SK-N-SH treated with all-trans-retinoic acid at 6 μM for 48 hours (cell line): Measurements from ENCODE around the gene LY6G5C.

Experiments
- BACH2 ChIP-seq: fragments of 250-450 bp; sonication (Bioruptor Pico); IDR thresholded peaks from 2 replicates; pipeline ENCODE4 v1.9.0; 2021; ENCODE audit warnings: mild to moderate bottlenecking, borderline replicate concordance
- CREB5 ChIP-seq: fragments of 250-450 bp; sonication (Bioruptor Pico); IDR thresholded peaks from 2 replicates; pipeline ENCODE4 v1.5.1; 2020; ENCODE audit warnings: low read depth, mild to moderate bottlenecking, moderate library complexity
- CSRNP3 ChIP-seq: fragments of 250-450 bp; sonication (Bioruptor Pico); IDR thresholded peaks from 2 replicates; pipeline ENCODE4 v1.5.1; 2021; ENCODE audit warnings: mild to moderate bottlenecking, moderate library complexity
- ESRRG ChIP-seq: fragments of 250-450 bp; sonication (Bioruptor Pico); IDR thresholded peaks from 2 replicates; pipeline ENCODE4 v1.6.1; 2021; ENCODE audit warnings: mild to moderate bottlenecking
- ISL1 ChIP-seq: fragments of 250-450 bp; sonication (Bioruptor Pico); IDR thresholded peaks from 2 replicates; pipeline ENCODE4 v2.1.2; 2022; ENCODE audit warnings: mild to moderate bottlenecking, moderate library complexity
- PATZ1 ChIP-seq: fragments of 250-450 bp; sonication (Bioruptor Pico); IDR thresholded peaks from 2 replicates; pipeline ENCODE4 v1.8.0; 2020; ENCODE audit warnings: mild to moderate bottlenecking, moderate library complexity, borderline replicate concordance
- PPARA ChIP-seq: fragments of 250-450 bp; sonication (Bioruptor Pico); IDR thresholded peaks from 2 replicates; pipeline ENCODE4 v1.5.0; 2020; ENCODE audit warnings: mild to moderate bottlenecking, borderline replicate concordance
- SNAI2 ChIP-seq: fragments of 250-450 bp; sonication (Bioruptor Pico); IDR thresholded peaks from 2 replicates; pipeline ENCODE4 v1.5.0; 2020; ENCODE audit warnings: mild to moderate bottlenecking, moderate library complexity
- ZFP3 ChIP-seq: fragments of 250-450 bp; sonication (Bioruptor Pico); IDR thresholded peaks from 2 replicates; pipeline ENCODE4 v1.5.0; 2020; ENCODE audit warnings: mild to moderate bottlenecking, moderate library complexity
- ZNF565 ChIP-seq: fragments of 450-650 bp; formaldehyde crosslinking; conservative IDR thresholded peaks from 2 replicates; pipeline ENCODE4 v1.5.0; 2020; ENCODE audit warnings: low read depth, mild to moderate bottlenecking, moderate library complexity
- ZNF8 ChIP-seq: fragments of 450-650 bp; formaldehyde crosslinking; IDR thresholded peaks from 2 replicates; pipeline ENCODE4 v1.5.0; 2020; ENCODE audit warnings: mild to moderate bottlenecking, moderate library complexity

- TF ChIP-seq PPARA (CRISPR knock-in tag) (no peak), ISL1 (CRISPR knock-in tag) (no peak), ZNF8 (CRISPR knock-in tag) (no peak), CREB5 (CRISPR knock-in tag) (no peak), ZFP3 (CRISPR knock-in tag) (no peak), ESRRG (no peak), SNAI2 (CRISPR knock-in tag) (no peak), CSRNP3 (CRISPR knock-in tag) (no peak), BACH2 (CRISPR knock-in tag) (no peak), PATZ1 (CRISPR knock-in tag) (no peak), ZNF565 (CRISPR knock-in tag) (no peak)
Observed at GRCh38 chr6:31693535-31693934, 12.7 kb upstream of the LY6G5C start.
